ENCODE results near the gene KPNB1.

Gene KPNB1

GRCh38 chr17:47649153-47649971, at the start of gene KPNB1:
TSS of gene KPNB1 (plus strand) at chr17:47649919. CDS start at chr17:47650245, 326 bp downstream.
- DNase-seq = peak; percentile 99

- DNase-seq = no peak
Observed at GRCh38 chr17:47603830-47604597, 45.7 kb upstream of the KPNB1 start.

DNA sequence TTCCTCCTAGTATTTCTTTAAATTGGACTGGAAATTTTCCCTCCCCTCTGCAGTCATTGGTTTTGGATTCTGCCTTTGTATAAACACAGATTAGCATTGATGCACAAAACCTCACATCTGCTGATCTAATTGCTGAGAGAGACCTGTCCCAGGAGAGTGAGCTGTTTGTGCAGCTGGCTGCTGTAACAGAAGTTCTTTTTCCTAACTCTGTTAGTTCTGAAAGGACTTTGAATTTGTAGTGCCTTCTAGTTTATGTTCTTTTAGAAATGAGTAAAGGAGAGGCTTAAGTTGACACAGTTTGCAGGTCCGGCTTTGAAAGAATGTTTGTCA, 45.2 kb upstream of the KPNB1 start:
- peak; percentile 68 for DNase-seq

DNA sequence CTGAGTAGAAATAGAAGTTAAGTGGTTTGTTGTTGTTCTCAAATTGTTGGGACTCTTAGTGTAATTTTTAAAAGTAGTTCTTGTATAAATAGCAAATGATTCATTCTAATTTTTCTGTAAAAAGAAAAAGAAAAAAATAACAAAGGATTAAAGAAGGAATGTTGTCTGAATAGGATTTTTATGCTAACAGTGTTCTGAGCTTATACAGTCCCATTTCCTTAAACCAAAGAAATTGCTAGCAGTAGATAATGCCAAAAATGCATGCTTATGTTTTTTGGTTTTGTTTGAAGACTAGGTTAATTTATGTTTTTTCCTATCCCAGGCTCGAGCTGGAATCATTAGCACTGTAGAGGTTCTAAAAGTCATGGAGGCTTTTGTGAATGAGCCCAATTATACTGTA, 44.7 kb upstream of the KPNB1 start:
- no peak for DNase-seq

- DNase-seq = no peak
Observed at GRCh38 chr17:47607481-47607880, 42.2 kb upstream of the KPNB1 start.

- no peak for DNase-seq
Observed at GRCh38 chr17:47611372-47612350, 38.1 kb upstream of the KPNB1 start.

DNA sequence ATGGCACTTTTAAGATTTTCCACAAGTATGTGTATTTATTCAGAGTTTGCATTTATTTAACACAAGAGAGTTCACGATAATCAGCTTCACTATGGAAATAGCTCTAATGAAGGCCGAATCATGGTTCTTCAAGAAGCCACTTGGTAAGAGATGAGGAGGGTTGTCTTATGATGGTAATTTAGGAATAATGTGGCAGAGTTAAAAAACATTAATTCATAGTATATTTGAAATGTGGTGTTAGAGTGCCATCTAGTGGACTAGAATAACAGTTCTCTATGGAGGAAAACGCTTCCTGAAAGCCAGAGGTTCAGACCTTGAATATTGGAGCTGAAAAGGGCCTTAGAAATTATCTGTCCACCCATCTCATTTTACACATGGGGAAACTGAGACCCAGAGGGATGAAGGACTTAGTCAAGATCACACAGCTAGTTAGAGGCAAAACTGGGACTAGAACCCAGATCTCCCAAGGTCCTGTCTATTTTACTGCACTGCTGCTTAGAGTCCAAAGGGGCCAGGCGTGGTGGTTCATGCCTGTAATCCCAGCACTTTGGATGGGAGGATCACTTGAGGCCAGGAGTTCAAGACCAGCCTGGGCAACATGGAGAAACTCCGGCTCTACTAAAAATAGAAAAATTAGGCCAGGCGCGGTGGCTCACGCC, 33.8 kb upstream of the KPNB1 start:
- peak; percentile 16 for DNase-seq

GRCh38 chr17:47618410-47618809, 31.3 kb upstream of the KPNB1 start:
- no peak for DNase-seq

GRCh38 chr17:47620503-47621245, 29.0 kb upstream of the KPNB1 start:
- peak; percentile 25 for DNase-seq

DNA sequence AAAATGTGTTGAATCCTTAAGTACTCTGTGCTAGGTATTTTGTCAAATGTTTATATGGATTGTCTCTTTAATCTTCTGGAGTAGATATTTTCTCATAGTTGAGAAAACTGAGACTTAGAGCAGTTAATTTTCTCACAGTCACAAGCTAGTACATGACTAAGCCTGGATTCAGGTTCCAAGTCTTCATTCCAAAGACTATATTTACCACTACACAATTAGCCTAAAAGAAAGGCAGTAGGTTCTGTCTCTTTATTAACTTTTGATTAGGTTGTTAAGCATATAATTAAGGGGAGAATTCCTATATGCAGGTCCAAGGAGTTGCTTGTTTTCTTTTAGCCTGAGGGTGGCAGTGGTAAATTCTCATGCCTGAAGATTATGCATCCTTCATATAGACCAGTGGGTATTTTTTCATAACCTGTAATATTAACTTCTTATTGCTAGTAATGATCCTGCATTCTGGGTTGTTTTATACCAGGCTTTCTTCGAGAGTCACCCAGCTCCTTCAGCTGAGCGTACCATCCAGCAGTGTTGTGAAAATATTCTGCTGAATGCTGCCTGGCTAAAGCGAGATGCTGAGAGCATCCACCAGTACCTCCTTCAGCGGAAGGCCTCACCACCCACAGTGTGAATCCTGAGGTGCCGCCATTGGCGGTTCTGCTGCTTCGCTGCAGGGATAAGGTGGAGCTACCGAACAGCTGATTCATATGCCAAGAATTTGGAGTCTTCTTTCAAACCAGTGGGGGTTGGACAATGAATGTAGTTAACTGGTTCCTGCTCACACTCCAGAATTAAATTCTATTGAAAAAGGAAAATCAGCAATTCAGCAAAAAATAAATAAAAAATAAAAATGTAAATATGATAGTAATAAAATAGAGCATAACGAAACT, 28.2 kb upstream of the KPNB1 start:
- DNase-seq = no peak

- DNase-seq = no peak
Observed at GRCh38 chr17:47622180-47622549, 27.6 kb upstream of the KPNB1 start.

DNA sequence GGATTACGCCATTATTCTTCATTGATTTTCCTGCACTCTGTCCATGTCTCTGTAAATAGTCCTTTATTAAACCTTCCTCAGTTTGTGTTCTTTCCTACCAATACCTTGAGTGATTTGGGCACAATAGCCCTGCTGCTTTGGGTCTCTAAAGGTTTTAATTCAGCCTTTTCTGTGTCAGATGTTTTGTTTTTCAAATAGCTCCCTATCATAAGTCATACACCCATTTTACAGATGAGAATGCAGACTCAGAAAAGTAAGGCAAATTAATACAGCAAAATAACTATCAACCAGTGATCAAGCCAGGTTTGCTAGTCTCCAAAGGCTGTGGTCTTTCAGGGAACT, 25.0 kb upstream of the KPNB1 start:
- DNase-seq = no peak

GRCh38 chr17:47628014-47628566, 21.6 kb upstream of the KPNB1 start:
- no peak for DNase-seq

DNA sequence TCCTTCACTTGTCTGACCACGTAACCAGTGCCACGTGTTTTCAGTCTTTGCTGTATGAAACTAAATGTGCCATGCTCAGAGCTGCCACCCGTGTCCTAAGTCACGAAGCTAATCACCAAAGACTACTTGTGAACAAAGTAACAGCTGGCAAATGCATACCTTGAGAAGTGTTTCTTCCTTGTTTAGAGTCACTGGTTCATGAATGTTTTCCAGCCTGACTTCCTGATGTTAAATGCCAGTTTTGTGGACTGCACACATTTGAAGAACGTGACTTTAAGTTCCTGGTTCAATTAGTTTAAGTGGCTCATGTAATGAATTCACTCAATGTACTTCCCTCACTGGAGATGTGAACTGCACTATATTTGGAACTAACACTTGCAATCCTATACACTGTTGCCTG, 19.9 kb upstream of the KPNB1 start:
- DNase-seq = no peak

GRCh38 chr17:47630614-47631013, 19.1 kb upstream of the KPNB1 start:
- DNase-seq = no peak

DNA sequence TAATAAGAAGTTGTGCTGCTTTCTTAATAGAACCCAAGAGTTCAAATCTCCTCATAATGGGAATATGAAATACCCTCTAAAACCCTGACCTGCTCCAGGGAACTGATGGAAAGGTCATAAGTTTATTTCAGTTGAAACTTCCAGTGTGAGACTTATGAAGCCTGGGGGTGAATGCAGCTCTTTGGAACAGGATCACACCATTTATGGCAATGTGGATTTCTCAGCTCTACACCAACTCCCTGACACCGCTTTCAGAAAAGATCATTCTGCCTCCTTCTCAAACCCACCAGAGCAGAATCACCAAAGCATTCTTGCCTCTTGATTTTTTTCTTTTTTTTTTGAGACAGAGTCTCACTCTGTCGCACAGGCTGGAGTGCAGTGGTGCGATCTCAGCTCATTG, 16.7 kb upstream of the KPNB1 start:
- DNase-seq = no peak

GRCh38 chr17:47633996-47634395, 15.7 kb upstream of the KPNB1 start:
- no peak for DNase-seq

- no peak for DNase-seq
Observed at GRCh38 chr17:47634870-47635269, 14.8 kb upstream of the KPNB1 start.

GRCh38 chr17:47635734-47636133, 14.0 kb upstream of the KPNB1 start:
- no peak for DNase-seq

DNA sequence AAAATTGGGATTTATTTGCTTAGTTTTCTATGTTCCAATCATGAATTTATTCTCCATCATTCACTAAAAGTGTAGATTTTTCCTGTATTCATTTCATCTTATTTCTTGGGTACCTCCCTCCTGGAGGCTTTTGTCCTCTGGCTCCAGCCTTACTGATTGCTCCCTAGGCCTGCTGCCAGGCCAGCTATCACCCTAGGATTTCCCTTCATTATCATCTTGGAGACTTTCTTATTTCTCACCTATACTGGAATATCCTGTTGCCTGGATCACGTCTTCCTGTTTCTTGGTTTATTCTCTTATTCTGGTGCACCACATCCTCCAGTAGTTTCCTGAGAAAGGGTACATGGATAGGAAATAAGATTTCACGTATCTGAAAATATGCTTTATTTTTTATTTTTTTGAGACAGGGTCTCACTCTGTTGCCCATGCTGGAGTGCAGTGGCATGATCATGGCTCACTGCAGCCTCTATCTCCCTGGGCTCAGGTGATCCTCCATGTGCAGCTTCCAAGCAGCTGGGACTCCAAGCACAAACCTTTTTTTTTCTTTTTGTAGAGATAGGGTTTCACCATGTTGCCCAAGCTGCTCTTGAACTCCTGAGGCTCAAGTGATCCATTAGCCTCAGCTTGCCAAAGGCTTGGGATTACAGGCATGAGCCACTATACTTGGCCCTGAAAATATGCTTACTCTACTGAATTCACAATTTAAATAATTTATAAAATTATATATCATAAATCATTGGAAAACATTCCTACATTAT, 13.3 kb upstream of the KPNB1 start:
- no peak for DNase-seq

All from SHP77 treated with DMSO at 0.1 percent for 48 hours (cell line).